NK-92 (cell line): ENCODE data around the gene GOLGA6L6.
"Not testable (repeated sequence)": the region's sequence is repeated elsewhere in the genome, so short reads cannot be mapped to it uniquely, and the experiment has no call there.

Experiments used
- DNase-seq: peaks from one replicate; lab custom pipeline; 2025; ENCODE audit not compliant: unreplicated experiment; lab: John Stamatoyannopoulos, UW

GOLGA6L6 gene

GRCh38 chr15:20541700-20542099 is at the start of gene GOLGA6L6:
Gene GOLGA6L6 (minus strand): TSS chr15:20541800. CDS start chr15:20541709, 91 bp downstream.
- DNase-seq: not testable (repeated sequence)

- DNase-seq: not testable (repeated sequence)
Observed at GRCh38 chr15:20590069-20590468, 48.5 kb upstream of the GOLGA6L6 start.

- not testable (repeated sequence) for DNase-seq
Observed at GRCh38 chr15:20586821-20587220, 45.2 kb upstream of the GOLGA6L6 start.

- DNase-seq: not testable (repeated sequence)
Observed at GRCh38 chr15:20582726-20583115, 41.1 kb upstream of the GOLGA6L6 start.

- DNase-seq: not testable (repeated sequence)
Observed at GRCh38 chr15:20582109-20582725, 40.6 kb upstream of the GOLGA6L6 start.

GRCh38 chr15:20581261-20582108 is 39.9 kb upstream of the GOLGA6L6 start:
- not testable (repeated sequence) for DNase-seq

GRCh38 chr15:20579662-20580061 is 38.1 kb upstream of the GOLGA6L6 start:
- not testable (repeated sequence) for DNase-seq

GRCh38 chr15:20551289-20551688 is 9.7 kb upstream of the GOLGA6L6 start:
- DNase-seq: not testable (repeated sequence)

GRCh38 chr15:20505926-20506658 is 35.5 kb downstream of the GOLGA6L6 start:
- not testable (repeated sequence) for DNase-seq

GRCh38 chr15:20502839-20503238 is 38.8 kb downstream of the GOLGA6L6 start:
- DNase-seq: not testable (repeated sequence)

GRCh38 chr15:20501512-20502222 is 39.9 kb downstream of the GOLGA6L6 start:
- DNase-seq: not testable (repeated sequence)

GRCh38 chr15:20497781-20498180 is 43.8 kb downstream of the GOLGA6L6 start:
- not testable (repeated sequence) for DNase-seq

GRCh38 chr15:20493035-20493434 is 48.6 kb downstream of the GOLGA6L6 start:
- not testable (repeated sequence) for DNase-seq

GRCh38 chr15:20492598-20492997 is 49.0 kb downstream of the GOLGA6L6 start:
- not testable (repeated sequence) for DNase-seq

GRCh38 chr15:20489320-20489719 is 52.3 kb downstream of the GOLGA6L6 start:
- DNase-seq: not testable (repeated sequence)
